Stomach (tissue), 4 donors: ENCODE data around the gene MBD3L4.
"Not testable (repeated sequence)": the region's sequence is repeated elsewhere in the genome, so short reads cannot be mapped to it uniquely, and the experiment has no call there.

Source experiments
- POLR2A ChIP-seq, 4 donors: fragments of 450-650 bp; IDR thresholded peaks; one replicate each; pipeline ENCODE4 v1.6.1; 2016; ENCODE audit warnings: antibody characterized with exemption in 4 of 4, control low read depth in 2 of 4, mild to moderate bottlenecking in 1 of 4, moderate library complexity in 1 of 4
- POLR2AphosphoS5 ChIP-seq, 3 donors: sonication (generic); formaldehyde crosslinking; IDR thresholded peaks; one replicate each; pipeline ENCODE4 v1.6.1; 2016; ENCODE audit warnings: antibody characterized with exemption in 3 of 3
- TF ChIP-seq, protein P1 (sequence below), 7 experiments: fragments of 450-650 bp in 4 of 7; fragments of 200-600 bp in 3 of 7; sonication (generic) in 3 of 7; IDR thresholded peaks; one replicate each; pipeline ENCODE4 v1.5.1; 2016 to 2019; ENCODE audit warnings: antibody characterized with exemption in 7 of 7, control low read depth in 2 of 7, mild to moderate bottlenecking in 1 of 7

DNA sequence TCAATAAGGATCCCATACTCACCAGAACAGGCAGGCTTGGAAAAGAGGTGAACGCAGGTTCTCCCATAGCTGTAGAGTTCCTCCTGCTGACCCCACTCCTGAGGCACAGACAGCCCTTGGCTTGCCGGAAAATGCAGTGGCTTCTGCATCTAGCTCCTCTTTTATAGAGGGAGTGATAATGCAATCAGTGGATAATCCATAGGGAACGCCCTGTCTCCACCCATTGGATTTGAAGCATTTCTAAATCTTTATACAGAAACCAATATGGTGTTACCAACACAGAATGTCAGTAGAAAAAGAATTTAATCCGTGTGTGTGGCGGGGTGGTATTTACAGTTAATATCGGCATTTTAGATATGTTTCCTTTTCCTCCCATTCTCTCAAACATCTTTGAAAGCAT lies 18.6 kb downstream of the MBD3L4 start, which contains the start of gene MBD3L2B:
- TF ChIP-seq POLR2AphosphoS5, POLR2A (IDR thresholded peaks at IDR 0.05): not testable (repeated sequence)
- TF ChIP-seq, protein P1, sequence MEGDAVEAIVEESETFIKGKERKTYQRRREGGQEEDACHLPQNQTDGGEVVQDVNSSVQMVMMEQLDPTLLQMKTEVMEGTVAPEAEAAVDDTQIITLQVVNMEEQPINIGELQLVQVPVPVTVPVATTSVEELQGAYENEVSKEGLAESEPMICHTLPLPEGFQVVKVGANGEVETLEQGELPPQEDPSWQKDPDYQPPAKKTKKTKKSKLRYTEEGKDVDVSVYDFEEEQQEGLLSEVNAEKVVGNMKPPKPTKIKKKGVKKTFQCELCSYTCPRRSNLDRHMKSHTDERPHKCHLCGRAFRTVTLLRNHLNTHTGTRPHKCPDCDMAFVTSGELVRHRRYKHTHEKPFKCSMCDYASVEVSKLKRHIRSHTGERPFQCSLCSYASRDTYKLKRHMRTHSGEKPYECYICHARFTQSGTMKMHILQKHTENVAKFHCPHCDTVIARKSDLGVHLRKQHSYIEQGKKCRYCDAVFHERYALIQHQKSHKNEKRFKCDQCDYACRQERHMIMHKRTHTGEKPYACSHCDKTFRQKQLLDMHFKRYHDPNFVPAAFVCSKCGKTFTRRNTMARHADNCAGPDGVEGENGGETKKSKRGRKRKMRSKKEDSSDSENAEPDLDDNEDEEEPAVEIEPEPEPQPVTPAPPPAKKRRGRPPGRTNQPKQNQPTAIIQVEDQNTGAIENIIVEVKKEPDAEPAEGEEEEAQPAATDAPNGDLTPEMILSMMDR (IDR thresholded peaks at IDR 0.05): not testable (repeated sequence)
